Limb (tissue), 2 donors: ENCODE data around the gene C5AR2.
"Not testable (repeated sequence)": the region's sequence is repeated elsewhere in the genome, so short reads cannot be mapped to it uniquely, and the experiment has no call there.

Source experiments
- DNase-seq, 2 donors: peaks; one replicate each; pipeline ENCODE4 v3.0.0-alpha.2; 2016; ENCODE audit errors: extremely low spot score in 2 of 2

C5AR2 gene

DNA sequence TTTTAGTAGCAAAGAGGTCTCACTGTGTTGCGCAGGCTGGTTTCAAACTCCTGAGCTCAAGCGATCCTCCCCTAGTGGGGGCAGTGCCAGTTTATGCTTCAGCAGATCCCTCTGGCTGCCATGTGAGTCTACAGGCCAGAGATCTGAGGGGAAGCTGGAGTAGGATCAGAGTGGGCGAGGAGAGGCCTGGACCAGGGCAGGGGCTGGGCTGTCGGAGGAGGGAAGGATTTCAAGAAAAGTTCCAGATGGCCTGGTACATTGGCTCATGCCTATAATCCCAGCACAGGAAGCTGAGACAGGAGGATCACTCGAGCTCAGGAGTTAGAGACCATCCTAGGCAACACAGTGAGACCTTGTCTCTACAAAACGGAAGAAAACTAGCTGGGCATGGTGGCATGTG is 27.0 kb downstream of the C5AR2 start:
- no peak for DNase-seq

DNA sequence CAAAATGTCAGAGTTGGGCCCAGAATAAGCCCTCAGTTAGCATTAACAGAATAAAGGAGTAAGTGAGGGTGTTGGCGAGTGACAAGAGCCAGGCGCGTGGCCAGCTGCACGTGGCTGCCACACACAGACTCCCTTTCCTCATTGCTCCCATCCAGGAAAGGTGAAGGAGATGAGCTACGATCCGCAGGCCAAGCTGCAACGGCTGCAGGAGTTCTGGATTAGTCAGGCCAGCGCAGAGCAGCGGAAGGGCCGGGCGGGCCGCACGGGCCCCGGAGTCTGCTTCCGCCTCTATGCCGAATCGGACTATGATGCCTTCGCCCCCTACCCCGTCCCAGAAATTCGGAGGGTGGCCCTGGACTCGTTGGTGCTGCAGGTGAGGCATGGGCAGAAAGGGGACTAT is 30.3 kb downstream of the C5AR2 start:
- no peak for DNase-seq

DNA sequence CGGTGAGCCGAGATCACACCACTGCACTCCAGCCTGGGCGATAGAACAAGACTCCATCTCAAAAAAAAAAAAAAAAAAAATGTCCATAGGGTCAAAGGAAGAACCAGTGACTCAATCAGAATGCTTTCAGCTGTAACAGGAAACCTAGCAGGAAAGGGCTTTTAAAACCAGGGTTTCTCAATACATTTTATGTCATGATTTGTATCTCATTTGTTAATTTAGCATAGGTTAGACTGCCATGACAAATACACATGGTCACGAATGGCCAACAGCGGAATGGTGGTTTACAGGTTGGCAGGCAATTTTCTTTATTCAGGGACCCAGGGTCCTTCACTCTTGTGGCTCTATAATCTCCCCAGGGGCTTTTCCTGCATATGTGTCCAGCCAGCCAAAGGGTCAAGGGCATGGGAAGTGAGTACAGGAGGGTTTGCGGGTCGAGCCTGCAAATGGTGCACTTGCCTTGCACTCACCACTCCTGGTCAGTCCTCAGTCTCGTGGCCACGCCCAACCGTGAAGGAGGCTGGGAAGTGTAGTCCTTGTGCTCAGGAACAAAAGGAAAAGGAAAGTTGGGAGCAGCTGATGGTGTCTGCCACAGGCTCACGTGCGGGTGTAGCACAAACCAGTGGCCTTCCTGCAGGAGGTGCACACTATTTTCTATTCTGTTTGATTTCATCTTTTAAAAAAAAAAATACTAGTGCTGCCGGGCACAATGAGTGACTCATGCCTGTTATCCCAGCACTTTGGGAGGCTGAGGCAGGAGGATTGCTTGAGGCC is 32.0 kb downstream of the C5AR2 start:
- DNase-seq, result no peak

DNA sequence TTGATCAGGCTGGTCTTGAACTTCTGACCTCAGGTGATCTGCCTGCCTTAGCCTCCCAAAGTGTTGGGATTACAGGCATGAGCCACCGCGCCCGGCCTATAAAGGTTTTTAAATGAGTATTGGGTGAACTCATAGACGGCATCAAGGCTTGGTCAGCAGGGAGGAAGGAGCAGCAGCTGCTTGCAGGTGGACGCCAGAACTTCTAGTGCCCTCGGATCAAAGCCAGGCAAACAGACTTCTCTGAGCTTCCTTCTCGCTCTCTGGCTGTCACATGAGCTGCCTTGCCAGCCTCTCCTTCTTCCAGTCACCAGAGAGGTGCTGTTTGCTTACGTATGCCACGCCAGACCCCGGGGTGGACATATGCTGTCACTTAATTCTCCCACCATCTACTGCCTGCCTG is 33.5 kb downstream of the C5AR2 start:
- not testable (repeated sequence) for DNase-seq

DNA sequence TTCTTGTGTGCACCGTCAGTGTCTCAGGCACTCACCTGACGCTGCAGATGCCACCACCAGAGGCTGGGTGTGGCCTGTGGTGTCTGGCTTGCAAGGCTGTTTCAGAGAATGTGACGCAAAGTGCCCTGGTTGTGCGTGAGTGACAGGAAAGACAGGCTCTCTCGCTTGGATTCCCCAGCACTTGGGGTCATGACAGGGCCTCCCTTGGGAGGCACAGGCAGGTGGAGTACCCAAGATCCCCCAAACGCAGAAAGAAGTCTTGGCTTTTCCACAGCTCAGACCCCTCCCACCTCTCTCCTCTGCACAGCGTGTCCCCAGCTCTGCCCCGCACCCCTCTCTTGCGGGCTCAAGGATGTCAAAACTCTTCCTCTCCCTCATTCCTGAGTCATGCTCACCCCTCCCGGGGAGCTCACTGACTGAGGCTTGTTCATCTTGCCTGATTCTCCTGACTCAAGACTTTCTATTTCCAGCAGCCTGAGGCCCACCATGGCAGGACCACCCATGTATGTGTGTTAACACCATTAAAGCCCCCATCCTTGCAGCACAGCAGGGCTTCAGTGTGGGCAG is 38.2 kb downstream of the C5AR2 start:
- no peak for DNase-seq

DNA sequence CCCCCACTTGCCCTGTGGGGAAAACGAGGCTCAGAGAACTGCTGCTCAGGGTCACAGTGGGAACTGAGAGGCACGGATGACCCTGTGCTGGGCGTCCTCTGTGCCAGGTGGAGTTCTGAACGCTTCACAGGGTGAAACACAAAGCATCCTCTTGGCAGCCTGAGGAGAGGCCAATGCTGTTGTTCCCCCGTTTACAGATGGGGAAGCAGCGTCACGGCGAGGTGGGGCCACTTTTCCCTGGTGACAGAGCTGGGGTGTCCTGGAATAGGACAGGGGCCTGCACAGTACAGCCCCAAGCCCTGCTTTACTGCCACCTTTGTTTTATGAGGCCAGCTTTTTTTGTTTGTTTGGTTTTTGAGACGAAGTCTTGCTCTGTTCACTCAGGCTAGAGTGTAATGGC is 39.3 kb downstream of the C5AR2 start:
- DNase-seq, result no peak

DNA sequence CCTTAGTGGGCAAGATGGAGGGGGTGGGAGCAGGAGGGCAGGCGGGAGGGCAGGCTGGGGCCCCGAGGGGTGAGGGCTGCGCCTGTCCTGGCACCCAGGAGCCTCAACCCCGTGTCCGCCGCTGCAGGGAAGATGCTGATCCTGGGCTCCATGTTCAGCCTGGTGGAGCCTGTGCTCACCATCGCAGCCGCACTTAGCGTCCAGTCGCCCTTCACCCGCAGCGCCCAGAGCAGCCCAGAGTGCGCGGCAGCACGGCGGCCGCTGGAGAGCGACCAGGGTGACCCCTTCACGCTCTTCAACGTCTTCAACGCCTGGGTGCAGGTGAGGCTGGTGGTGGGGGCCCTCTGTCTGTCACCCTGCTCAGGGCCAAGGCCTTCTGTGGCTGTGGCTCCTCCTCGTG is 40.6 kb downstream of the C5AR2 start:
- no peak for DNase-seq

DNA sequence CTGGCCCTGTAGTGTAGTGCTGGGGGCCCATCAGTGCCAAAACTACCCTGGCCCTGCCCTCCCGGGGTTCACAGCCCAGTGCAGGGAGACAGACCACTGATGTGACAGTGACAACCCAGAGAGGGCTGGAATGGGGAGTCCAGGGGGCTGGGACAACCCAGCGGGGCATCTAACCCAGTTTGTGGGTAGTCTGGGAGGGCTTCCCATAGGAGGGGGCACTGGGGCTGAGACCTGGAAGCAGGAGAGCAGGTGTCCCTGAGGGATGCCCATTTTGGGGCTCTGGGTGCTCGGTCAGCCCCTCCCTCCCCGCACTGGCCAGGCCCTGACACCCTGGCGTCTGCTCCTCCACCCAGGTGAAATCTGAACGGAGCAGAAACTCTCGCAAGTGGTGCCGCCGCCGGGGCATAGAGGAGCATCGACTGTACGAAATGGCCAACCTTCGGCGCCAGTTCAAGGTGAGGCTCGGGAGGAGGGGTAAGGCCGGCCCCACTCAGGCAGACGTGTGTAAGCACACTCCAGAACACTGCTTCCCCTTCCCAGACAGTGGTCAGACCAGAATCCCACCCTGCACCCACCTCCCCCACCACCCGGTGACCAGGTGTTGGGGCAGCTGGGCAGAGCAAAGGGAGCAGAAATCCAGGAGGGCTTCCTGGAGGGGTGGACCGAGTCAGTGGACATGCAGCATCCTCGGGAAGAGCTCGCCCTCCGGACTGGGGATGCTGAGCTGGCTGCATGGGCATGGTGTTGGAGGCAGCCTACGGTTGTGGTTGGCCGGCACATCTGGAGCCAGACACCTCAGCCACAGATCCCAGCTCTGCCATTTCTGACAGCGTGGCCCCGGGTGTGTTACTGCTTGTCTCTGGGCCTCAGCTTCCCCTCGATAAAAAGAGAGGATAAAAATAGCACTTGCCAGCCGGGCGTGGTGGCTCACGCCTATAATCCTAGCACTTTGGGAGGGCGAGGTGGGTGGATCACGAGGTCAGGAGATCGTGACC is 41.6 kb downstream of the C5AR2 start:
- no peak for DNase-seq

DNA sequence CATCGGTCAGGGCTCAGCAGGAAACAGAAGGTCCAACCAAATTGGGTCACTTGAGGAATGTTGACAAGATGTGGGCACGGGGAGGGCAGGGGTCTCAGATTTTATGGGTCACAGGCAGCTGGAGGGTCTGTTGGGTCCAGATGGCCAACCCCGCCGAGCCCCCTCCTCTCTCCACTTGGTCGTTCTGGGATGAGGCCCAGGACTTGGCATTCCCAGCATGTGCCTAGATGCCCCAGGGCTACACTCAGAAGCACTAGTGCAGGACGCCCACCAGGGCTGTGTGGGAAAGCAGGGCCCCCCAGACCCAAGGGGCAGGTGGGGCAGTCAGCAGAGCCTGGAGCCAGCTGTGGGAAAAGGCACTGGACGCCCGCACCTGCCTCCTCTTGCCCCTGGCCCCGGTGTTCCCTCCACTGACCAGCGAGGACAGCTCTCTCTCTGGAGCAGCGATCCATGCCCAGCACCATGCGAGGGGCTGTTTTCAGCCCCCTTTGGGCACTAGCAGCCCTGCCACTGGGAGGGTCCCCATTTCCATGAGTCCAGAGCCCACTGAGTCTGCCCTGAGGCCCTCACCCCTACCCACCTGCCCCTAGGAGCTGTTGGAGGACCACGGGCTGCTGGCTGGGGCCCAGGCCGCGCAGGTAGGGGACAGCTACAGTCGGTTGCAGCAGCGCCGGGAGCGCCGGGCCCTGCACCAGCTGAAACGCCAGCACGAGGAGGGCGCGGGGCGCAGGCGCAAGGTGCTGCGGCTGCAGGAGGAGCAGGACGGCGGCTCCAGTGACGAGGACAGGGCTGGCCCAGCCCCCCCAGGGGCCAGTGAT is 43.1 kb downstream of the C5AR2 start:
- no peak for DNase-seq

DNA sequence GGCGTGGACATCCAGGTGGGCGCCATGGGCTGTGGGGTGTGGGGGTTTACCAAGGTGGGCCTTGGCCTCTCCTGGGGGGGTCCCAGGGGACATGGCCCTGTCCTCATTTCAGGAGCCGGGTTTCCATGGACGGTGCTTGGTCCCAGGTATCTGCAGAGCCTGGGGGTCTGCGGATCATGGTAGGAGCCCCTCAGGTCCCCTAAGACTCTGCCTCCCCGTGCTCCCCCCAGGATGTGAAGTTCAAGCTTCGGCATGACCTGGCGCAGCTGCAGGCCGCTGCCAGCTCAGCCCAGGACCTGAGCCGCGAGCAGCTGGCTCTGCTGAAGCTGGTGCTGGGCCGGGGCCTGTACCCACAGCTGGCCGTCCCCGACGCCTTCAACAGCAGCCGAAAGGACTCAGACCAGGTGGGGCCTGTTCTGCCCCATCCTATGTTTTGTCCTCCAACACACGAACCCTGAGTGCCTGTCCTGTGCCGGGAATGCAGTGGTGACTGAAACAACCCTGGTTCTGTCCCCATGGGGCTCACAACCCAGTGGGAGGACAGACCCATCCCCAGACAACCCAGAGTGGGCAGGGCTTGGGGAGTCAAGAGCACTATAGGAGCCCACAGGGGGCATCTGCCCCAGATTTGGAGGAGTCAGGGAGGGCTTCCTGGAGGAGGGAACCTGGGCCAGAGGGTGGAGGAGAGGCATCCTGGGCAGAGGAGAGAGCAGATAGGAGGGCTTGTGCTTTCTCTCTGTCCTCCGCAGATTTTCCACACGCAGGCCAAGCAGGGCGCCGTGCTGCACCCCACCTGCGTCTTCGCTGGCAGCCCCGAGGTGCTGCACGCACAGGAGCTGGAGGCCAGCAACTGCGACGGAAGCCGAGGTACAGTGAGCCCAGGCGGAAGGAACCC is 44.0 kb downstream of the C5AR2 start:
- no peak for DNase-seq

DNA sequence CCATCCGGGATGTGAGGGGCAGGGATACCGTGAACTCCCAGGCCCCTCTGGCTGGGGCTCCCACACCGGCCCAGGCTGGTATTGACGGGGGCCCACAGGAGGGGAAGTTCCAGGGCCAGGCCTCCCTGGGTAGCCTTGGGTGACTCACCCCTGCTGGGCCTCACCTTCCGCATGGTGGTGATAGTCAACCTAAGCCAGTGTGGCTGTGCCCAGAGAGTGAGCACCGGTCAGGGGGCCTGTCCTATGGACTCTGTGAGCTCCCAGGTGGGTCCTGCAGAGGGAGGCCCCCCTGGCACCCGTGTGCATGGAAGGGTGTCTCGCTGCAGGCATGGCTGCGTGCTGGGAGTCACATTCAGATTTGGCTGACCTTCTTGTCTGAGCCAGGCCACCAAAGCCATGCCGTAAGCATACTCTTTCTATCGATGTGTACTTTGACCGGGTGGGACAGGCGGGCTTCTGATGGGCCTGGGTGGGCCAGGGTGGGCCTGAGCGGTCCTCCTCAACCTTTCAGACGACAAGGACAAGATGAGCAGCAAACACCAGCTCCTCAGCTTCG is 44.7 kb downstream of the C5AR2 start:
- no peak for DNase-seq

DNA sequence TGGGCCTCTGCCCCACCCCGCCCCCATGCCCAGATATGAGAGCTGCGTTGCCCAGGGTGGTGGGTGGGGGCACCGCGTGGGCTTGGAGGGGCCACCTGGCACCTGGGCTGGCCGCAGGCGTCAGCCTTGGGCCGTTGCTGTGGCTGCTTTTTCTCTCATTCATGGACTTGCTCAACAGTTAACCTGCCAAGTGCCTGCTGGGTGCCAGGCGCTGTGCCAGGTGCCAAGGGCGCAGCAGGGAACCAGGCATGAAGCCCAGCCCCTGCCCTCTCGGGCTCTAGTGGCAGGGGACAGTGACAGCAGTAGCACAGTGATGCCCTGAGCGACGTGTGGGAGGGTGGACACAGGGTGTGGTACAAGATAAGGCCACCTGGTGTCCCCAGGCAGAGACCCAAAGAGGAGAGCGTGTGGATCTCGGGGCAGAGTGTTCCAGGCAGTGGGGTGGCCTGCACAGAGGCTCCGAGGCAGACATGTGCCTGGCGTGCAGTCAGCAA is 45.3 kb downstream of the C5AR2 start:
- DNase-seq, result no peak

DNA sequence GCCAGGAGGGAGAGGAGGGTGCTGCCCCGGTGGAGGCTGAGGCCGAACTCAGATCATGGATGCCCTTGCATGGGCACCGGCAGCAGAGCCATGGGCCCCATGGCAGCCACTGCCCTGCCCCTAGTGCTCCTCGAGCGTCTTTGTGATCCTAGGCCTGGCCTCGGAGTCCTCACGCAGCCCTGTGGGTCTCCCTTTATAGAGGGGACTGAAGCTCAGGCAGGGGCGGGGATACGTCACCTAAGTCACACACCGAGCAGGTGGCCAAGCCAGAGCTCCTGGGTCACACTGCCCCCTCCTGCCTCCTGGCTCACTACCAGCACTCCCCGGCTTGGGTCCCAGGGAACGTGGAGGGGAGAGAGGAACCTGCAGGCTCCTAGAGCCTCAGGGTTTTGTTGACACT is 45.8 kb downstream of the C5AR2 start:
- no peak for DNase-seq

DNA sequence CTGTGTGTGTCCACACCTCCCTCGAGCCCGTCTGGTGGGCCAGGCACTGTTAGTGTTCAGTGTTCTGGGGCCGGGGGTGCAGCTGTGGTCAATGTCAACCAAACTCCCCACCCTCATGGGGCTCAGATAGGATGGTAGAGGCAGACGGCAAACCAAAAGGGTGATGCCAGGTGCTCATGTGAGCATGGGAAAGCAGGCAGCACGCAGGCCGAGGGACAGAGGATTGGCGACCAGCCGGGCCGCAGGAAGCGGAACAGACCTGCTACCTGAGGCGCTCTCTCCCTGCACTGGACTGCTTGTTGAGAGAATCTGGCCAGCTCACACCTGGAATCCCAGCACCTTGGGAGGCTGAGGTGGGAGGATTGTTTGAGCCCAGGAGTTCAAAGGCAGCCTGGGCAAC is 46.3 kb downstream of the C5AR2 start:
- DNase-seq, result no peak

DNA sequence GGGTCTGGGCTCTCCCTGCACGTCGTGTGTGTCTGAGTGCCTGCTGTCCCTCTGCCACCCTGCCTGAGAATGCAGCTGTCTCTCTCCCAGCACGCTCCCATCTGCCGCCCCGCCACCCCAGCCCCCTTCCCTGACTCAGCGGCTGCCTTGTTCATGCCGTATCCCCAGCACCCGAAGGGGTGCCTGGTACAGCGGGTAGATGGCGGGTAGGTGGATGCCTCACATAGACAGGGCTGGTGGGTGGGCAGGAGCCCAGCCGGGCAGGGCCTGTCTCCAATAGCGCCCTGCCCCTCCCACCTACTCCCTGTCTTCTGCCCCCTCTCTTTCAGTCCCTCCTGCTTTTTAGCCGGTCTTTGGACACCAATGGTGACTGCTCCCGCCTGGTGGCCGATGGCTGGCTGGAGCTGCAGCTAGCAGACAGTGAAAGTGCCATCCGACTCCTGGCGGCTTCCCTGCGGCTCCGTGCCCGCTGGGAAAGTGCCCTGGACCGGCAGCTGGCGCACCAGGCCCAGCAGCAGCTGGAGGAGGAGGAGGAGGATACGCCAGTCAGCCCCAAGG is 47.5 kb downstream of the C5AR2 start:
- DNase-seq, result no peak

DNA sequence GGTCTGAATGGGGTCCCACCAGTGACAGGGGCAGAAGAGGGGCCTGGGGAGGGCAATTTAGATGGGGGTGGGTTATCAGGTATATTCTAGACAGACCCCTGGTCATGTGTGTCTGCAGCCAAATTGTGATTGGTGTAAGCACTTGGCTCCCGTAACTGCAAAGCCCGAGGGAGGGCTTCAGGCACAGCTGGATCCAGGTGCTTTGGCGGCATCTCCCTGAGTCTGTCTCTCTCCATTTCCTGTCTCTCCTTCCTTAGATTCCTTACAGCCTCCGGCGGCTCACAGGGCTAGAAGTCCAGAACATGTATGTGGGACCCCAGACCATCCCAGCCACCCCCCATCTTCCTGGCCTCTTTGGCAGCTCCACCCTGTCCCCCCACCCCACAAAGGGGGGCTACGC is 48.6 kb downstream of the C5AR2 start:
- DNase-seq, result no peak

DNA sequence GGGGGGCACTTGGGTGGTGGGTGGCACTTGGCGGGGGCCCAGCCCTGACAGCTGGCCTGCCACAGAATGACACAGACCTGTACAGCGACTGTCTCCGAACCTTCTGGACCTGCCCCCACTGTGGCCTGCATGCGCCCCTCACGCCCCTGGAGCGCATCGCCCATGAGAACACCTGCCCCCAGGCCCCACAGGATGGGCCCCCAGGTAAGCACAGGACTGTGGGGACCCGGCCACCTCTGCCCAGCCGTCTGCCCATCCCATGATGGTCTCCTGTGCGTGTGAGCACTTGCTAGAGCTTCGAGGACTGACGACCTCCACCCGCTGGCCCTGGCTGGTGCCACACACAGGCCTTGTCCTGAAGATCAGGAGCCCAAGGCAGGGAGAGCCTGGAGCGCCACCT is 49.1 kb downstream of the C5AR2 start:
- no peak for DNase-seq

DNA sequence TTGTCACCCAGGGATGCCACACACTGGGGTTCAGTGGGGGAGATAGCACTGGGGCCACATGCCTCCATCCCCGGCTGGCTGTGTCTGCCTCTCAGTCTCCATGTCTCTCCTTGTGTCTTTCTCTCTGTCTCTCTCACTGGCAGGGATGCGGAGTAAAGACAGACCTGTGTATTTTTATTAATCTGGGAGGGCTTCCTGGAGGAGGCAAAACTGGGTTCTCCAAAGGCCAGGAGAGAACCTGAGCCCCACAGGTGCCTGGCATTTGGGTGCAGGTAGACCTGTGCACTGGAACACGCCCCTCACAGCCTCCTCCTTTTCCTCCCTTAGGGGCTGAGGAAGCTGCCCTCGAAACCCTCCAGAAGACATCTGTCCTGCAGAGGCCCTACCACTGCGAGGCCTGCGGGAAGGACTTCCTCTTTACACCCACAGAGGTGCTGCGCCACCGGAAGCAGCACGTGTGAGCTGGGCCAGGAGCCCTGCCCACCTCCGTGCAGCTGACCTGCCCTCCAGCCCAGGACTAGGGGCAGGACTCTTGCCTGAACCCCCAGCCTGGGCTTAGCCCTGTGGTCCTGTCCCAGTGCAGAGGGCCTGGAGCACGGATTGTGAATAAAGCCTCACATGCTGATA is 49.8 kb downstream of the C5AR2 start:
- no peak for DNase-seq

DNA sequence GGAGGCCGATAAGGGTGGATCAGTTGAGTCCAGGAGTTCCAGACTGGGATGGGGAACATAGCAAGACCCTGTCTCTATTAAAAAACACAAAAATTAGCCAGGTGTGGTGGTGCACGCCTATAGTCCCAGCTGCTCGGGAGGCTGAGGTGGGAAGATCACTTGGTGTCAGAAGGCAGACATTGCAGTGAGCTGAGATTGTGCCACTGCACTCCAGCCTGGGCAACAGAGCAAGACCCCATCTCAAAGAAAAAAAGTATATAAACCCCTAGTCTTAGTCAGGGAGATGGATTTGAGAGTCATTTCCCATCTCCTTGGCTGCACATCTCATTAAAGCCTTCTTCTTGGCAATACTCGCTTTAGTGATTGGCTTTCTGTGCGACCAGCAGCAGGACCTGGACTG is 51.9 kb downstream of the C5AR2 start:
- not testable (repeated sequence) for DNase-seq
